Fibroblast of pulmonary artery (primary cell): ENCODE data around the gene RAF1.

Experiments used
- DNase-seq: peaks from one replicate; pipeline ENCODE4 v3.0.0-alpha.2; 2010; ENCODE audit warnings: low read depth
- H3K4me3 ChIP-seq: replicated peaks from 2 replicates; pipeline ENCODE4 v1.5.1; 2011; ENCODE audit warnings: low read depth, mild to moderate bottlenecking, control low read depth, low read length, moderate library complexity
- CTCF ChIP-seq: IDR thresholded peaks from 2 replicates; pipeline ENCODE4 v1.5.1; 2011; ENCODE audit warnings: mild to moderate bottlenecking, control low read depth, low read length, inconsistent platforms; ENCODE audit errors: missing control alignments

RAF1 gene

GRCh38 chr3:12593473-12593872 lies 70.4 kb downstream of the RAF1 start:
- H3K4me3 ChIP-seq: no peak overlapping the region
- DNase-seq: no peak
- no peak for TF ChIP-seq CTCF

DNA sequence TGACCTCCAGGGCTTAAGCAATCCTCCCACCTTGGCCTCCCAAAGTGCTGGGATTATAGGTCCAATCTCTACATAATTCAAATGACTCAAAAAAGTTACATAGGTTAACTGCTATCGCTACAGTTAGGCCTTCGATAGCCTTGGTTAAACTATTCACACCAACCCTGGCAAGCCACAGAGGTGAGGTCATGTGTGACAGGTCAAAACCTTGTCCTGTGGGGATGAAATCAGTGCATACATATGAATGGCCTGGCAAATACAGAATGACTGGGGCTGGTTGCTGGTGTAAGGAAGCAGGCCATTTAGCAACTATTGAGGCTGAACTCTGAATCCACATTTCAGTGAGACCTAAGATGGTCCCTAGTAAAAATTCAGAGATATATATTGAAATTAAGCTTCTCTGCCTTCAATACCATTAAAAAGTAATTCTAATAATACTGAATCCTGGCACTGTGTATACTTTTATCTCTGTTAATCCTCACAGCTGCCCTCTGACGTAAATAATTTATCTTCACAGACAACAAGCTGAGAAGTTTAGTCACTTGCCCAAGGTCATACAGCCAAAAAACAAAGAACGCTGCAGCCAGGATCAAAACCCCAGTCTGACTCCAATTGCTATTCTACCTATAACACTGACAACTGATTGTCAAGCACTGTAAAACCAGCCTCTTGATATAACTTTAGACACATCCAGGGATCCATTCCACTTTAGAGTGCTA lies 71.8 kb downstream of the RAF1 start:
- no peak for DNase-seq
- no peak overlapping the region for H3K4me3 ChIP-seq
- TF ChIP-seq CTCF: no peak

GRCh38 chr3:12591456-12591855 lies 72.5 kb downstream of the RAF1 start:
- H3K4me3 ChIP-seq: no peak overlapping the region
- DNase-seq: no peak
- TF ChIP-seq CTCF: no peak

DNA sequence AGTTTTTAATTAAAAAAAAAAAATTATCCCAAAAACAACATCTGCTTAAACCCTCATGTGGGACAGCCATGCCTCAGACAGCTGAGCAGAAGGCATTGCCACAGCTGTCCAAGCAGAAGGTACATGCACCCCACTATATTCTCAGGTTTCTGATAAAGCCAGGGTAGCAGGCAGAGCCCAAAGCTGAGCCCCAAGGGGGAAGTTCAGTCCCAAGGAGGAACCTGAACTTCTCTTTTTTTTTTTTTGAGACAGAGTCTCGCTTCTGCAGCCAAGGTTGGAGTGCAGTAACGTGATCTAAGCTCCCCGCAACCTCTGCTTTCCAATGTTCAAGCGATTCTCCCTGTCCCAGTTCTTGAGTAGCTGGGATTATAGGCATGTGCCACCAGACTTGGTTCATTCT lies 73.8 kb downstream of the RAF1 start:
- TF ChIP-seq CTCF: no peak
- no peak overlapping the region for H3K4me3 ChIP-seq
- DNase-seq: no peak

DNA sequence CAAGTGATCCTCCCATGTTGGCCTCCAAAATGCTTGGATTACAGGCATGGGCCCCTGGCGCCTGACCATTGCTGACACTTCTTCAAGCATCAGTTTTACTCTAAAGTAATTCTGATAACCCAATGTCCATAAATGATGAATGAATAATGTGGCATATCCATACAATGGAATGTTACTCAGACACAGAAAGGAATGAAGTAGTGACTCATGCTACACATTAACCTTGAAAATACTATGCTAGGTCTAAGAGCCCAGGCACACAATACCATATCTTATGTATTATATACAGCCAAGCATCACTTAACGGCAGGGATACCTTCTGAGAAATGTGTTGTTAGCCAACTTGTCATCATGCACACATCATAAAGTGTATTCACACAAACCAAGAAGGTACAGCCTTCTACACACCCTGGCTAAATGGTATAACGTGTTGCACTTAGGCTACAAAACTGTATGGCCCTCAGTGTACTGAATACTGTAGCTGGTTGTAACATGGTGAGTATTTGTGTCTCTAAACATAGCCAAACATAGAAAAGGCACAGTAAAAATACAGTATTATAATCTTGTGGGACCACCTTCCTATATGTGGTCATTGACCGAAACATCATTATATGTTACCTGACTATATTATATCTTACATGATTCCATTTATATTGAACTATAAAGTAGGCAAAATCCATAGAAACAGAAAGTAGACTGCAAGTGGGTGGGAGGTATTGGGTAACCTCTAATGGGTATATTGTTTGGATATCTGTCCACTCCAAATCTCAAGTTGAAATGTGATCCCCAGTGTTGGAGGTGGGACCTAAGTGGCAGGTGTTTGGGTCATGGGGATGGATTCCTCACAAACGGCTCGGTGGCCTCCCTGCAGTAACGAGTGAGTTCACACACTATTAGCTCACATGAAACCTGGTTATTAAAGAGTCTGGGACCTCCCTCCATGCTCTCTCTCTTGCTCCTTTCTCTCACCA lies 75.6 kb downstream of the RAF1 start:
- peak; percentile 35 for DNase-seq
- H3K4me3 ChIP-seq: no peak overlapping the region
- TF ChIP-seq CTCF: no peak

GRCh38 chr3:12586403-12586802 lies 77.5 kb downstream of the RAF1 start:
- no peak for DNase-seq
- no peak for TF ChIP-seq CTCF
- H3K4me3 ChIP-seq: no peak overlapping the region
